HUES64 (cell line): ENCODE results near the gene MED25.

Source experiments
- H3K27ac ChIP-seq: 2 replicates; pipeline ENCODE4 v1.7.0; 2013; ENCODE audit warnings: low read depth, low read length, inconsistent platforms
- H3K27me3 ChIP-seq: 2 replicates; pipeline ENCODE4 v1.6.1; 2013; ENCODE audit warnings: mild to moderate bottlenecking, low read length; ENCODE audit not compliant: insufficient read depth
- H3K36me3 ChIP-seq: 2 replicates; pipeline ENCODE4 v1.6.1; 2013; ENCODE audit warnings: mild to moderate bottlenecking, low read length; ENCODE audit not compliant: insufficient read depth
- H3K4me1 ChIP-seq: 2 replicates; pipeline ENCODE4 v1.6.1; 2013; ENCODE audit warnings: mild to moderate bottlenecking, low read length, moderate library complexity; ENCODE audit not compliant: insufficient read depth
- H3K4me3 ChIP-seq: 2 replicates; pipeline ENCODE4 v1.5.1; 2013; ENCODE audit warnings: mild to moderate bottlenecking, low read length, moderate library complexity
- H3K9ac ChIP-seq: 2 replicates; pipeline ENCODE4 v1.6.1; 2013; ENCODE audit warnings: mild to moderate bottlenecking, low read depth, low read length
- H3K9me3 ChIP-seq: 2 replicates; pipeline ENCODE4 v1.6.1; 2013; ENCODE audit warnings: low read depth, low read length; ENCODE audit not compliant: insufficient read depth
- WGBS: fragments of 150-250, 120-280 bp; methylation state at CpG from one replicate; pipeline ENCODE4 v1.1.7; 2013; ENCODE audit warnings: missing lambda C conversion rate; 5-methylcytosine and 5-hydroxymethylcytosine counted together

Gene MED25

GRCh38 chr19:49861541-49862378, 43.7 kb downstream of the MED25 start:
- H3K9me3 ChIP-seq: no peaks in the 10 kb centered on the region
- H3K4me1 ChIP-seq: no peaks in the 10 kb centered on the region
- H3K27ac ChIP-seq: no peak overlapping the region; the same call in 1 of the 2 replicates
- WGBS: 91% methylated on average over 59 of the region's 60 CpGs
- peaks cover 72% of the 10 kb centered on the region for H3K36me3 ChIP-seq
- H3K9ac ChIP-seq: no peak overlapping the region
- no peaks in the 10 kb centered on the region for H3K27me3 ChIP-seq
- no peak overlapping the region for H3K4me3 ChIP-seq

- no peak overlapping the region for H3K9ac ChIP-seq
- H3K4me1 ChIP-seq: 0 out of 2 replicates have a peak, but pooled peaks cover under 1% of the 10 kb centered on the region
- H3K9me3 ChIP-seq: no peaks in the 10 kb centered on the region
- no peaks in the 10 kb centered on the region for H3K27me3 ChIP-seq
- 79% methylated on average over 49 of the region's 49 CpGs for WGBS
- 0 out of 2 replicates have a peak overlapping the region, but pooled peaks have one; percentile 29 for H3K27ac ChIP-seq
- peaks cover 64% of the 10 kb centered on the region for H3K36me3 ChIP-seq
- H3K4me3 ChIP-seq: no peak overlapping the region
Measured at GRCh38 chr19:49862391-49863253, 44.5 kb downstream of the MED25 start.

- no peak overlapping the region for H3K9ac ChIP-seq
Measured at GRCh38 chr19:49863254-49863934, 45.3 kb downstream of the MED25 start.

GRCh38 chr19:49863935-49864320, 45.8 kb downstream of the MED25 start:
- H3K9me3 ChIP-seq: no peaks in the 10 kb centered on the region
- H3K27me3 ChIP-seq: no peaks in the 10 kb centered on the region
- H3K36me3 ChIP-seq: peaks cover 53% of the 10 kb centered on the region
- no peak overlapping the region for H3K27ac ChIP-seq
- no peak overlapping the region for H3K9ac ChIP-seq
- WGBS: 96% methylated on average over 17 of the region's 17 CpGs
- no peak overlapping the region for H3K4me3 ChIP-seq
- H3K4me1 ChIP-seq: 0 out of 2 replicates have a peak, but pooled peaks cover 2% of the 10 kb centered on the region

More at GRCh38 chr19:49863254-49863934, 45.3 kb downstream of the MED25 start:
- H3K4me1 ChIP-seq: 0 out of 2 replicates have a peak, but pooled peaks cover 2% of the 10 kb centered on the region
- no peaks in the 10 kb centered on the region for H3K27me3 ChIP-seq
- H3K9me3 ChIP-seq: no peaks in the 10 kb centered on the region
- WGBS: 91% methylated on average over 24 of the region's 24 CpGs
- H3K4me3 ChIP-seq: no peak overlapping the region
- no peak overlapping the region for H3K27ac ChIP-seq
- H3K36me3 ChIP-seq: peaks cover 58% of the 10 kb centered on the region

GRCh38 chr19:49864890-49865289, 46.8 kb downstream of the MED25 start:
- Histone ChIP-seq H3K4me3 (no peak overlapping the region), H3K27ac (no peak overlapping the region), H3K36me3 (peaks cover 46% of the 10 kb centered on the region), H3K4me1 (0 out of 2 replicates have a peak, but pooled peaks cover 2% of the 10 kb centered on the region), H3K27me3 (no peaks in the 10 kb centered on the region), H3K9me3 (no peaks in the 10 kb centered on the region), H3K9ac (no peak overlapping the region)
- WGBS: 95% methylated on average over 13 of the region's 13 CpGs

- peaks cover 6% of the 10 kb centered on the region; the same call in 1 of the 2 replicates for H3K4me1 ChIP-seq
Measured at GRCh38 chr19:49866933-49867782, 49.1 kb downstream of the MED25 start, which contains the start of gene PNKP. PNKP (minus strand) TSS chr19:49867576; CDS start chr19:49867204, 372 bp downstream.

GRCh38 chr19:49869009-49869483, 51.0 kb downstream of the MED25 start:
- no peaks in the 10 kb centered on the region for H3K9me3 ChIP-seq
- H3K36me3 ChIP-seq: peaks cover 15% of the 10 kb centered on the region
- 11% methylated on average over 15 of the region's 15 CpGs for WGBS
- H3K4me1 ChIP-seq: peaks cover 6% of the 10 kb centered on the region; the same call in 1 of the 2 replicates
- H3K9ac ChIP-seq: no peak overlapping the region
- H3K27me3 ChIP-seq: no peaks in the 10 kb centered on the region
- H3K4me3 ChIP-seq: peak overlapping the region; percentile 53
- peak overlapping the region; percentile 21; the same call in 1 of the 2 replicates for H3K27ac ChIP-seq

More at GRCh38 chr19:49866933-49867782, 49.1 kb downstream of the MED25 start, which contains the start of gene PNKP:
- no peaks in the 10 kb centered on the region for H3K9me3 ChIP-seq
- H3K4me3 ChIP-seq: peak within 1 kb of the TSS; percentile 87
- peak within 1 kb of the TSS; percentile 80 for H3K9ac ChIP-seq
- H3K27ac ChIP-seq: peak within 1 kb of the TSS; percentile 92
- peaks cover 29% of the 10 kb centered on the region for H3K36me3 ChIP-seq
- WGBS: under 1% methylated on average over 65 of the region's 65 CpGs
- H3K27me3 ChIP-seq: no peaks in the 10 kb centered on the region

GRCh38 chr19:49869484-49870308, 51.6 kb downstream of the MED25 start:
- H3K27ac ChIP-seq: peak overlapping the region; percentile 73
- 3% methylated on average over 67 of the region's 67 CpGs for WGBS
- no peaks in the 10 kb centered on the region for H3K9me3 ChIP-seq

GRCh38 chr19:49870309-49870901, 52.3 kb downstream of the MED25 start:
- no peaks in the 10 kb centered on the region for H3K9me3 ChIP-seq
- peaks cover 4% of the 10 kb centered on the region; the same call in 1 of the 2 replicates for H3K36me3 ChIP-seq
- peak overlapping the region; percentile 58 for H3K4me3 ChIP-seq
- peaks cover 8% of the 10 kb centered on the region; the same call in 1 of the 2 replicates for H3K4me1 ChIP-seq
- peak overlapping the region; percentile 64 for H3K9ac ChIP-seq
- peak overlapping the region; percentile 73; the same call in 1 of the 2 replicates for H3K27ac ChIP-seq
- H3K27me3 ChIP-seq: no peaks in the 10 kb centered on the region
- 89% methylated on average over 15 of the region's 15 CpGs for WGBS

More at GRCh38 chr19:49869484-49870308, 51.6 kb downstream of the MED25 start:
- H3K4me1 ChIP-seq: peaks cover 6% of the 10 kb centered on the region; the same call in 1 of the 2 replicates
- H3K9ac ChIP-seq: peak overlapping the region; percentile 64
- H3K4me3 ChIP-seq: peak overlapping the region; percentile 58
- peaks cover 8% of the 10 kb centered on the region for H3K36me3 ChIP-seq
- H3K27me3 ChIP-seq: no peaks in the 10 kb centered on the region
